HCT116 (cell line): ENCODE results near the gene SPEM1. TPM values are rescaled to one million over a fixed set of nuclear protein-coding genes. Genes with fewer than 3 reads are reported as not detected.

Source experiments
- ATAC-seq: fragments of 200-7000 bp; cut with Tn5 transposase; 2 replicates; pipeline ENCODE4 v1.9.1; 2020; ENCODE audit warnings: mild to moderate bottlenecking, moderate library complexity
- BruUV-seq: library from RNA; stranded (reverse); fragments of 400-500 nt; replicated peaks from 2 replicates; lab custom pipeline; 2021; lab: Mats Ljungman, UMichigan
- CTCF ChIA-PET: fragments of 300-600 bp; sonication (Branson Sonifier 250); formaldehyde crosslinking; loops from one replicate; lab custom pipeline; 2021; ENCODE audit warnings: antibody characterized with exemption; lab: Charles Lee
- POLR2A ChIA-PET: fragments of 300-600, 350-600 bp; sonication (Branson Sonifier 250); formaldehyde crosslinking; loops from one replicate; lab custom pipeline; 2021; ENCODE audit warnings: antibody characterized with exemption; lab: Charles Lee
- RAD21 ChIA-PET, 2 experiments: fragments of 300-600 bp; sonication (Branson Sonifier 250); formaldehyde crosslinking; loops; one replicate each; lab custom pipeline; 2023; ENCODE audit warnings: low total read pairs in 2 of 2; ENCODE audit not compliant: uncharacterized antibody in 2 of 2, unreplicated experiment in 2 of 2, low non-redundant PET in 1 of 2; lab: Charles Lee
- DNase-seq: peaks from one replicate; pipeline ENCODE4 v3.0.0-alpha.2; 2010; ENCODE audit warnings: low read depth, low spot score
- H2AFZ ChIP-seq: fragments of 200-600 bp; shearing (Covaris generic), sonication (generic); 2 replicates; pipeline ENCODE4 v1.6.1; 2017; ENCODE audit warnings: low read depth, mixed run types, mixed read lengths, antibody characterized with exemption, low read length; ENCODE audit not compliant: poor library complexity, severe bottlenecking
- H3K27ac ChIP-seq: 2 replicates; pipeline ENCODE4 v1.5.1; 2012; ENCODE audit warnings: low read depth, low read length
- H3K27me3 ChIP-seq: fragments of 200-600 bp; sonication (generic); 2 replicates; pipeline ENCODE4 v1.6.1; 2016; ENCODE audit warnings: mixed run types, low read length, mixed read lengths; ENCODE audit not compliant: insufficient read depth
- H3K36me3 ChIP-seq, 2 experiments: fragments of 200-500 bp in 1 of 2; fragments of 200-600 bp in 1 of 2; sonication (Bioruptor generic) in 1 of 2; sonication (generic) in 1 of 2; 2 replicates each; pipeline versions ENCODE4 v1.5.1 to v1.6.1; 2014 to 2016; ENCODE audit warnings: low read length in 2 of 2, inconsistent platforms in 1 of 2, mixed read lengths in 1 of 2, mixed run types in 1 of 2; ENCODE audit not compliant: insufficient read depth in 2 of 2, control insufficient read depth in 1 of 2
- H3K4me1 ChIP-seq, 2 experiments: fragments of 200-600 bp in 1 of 2; sonication (generic) in 1 of 2; 2 replicates each; pipeline versions ENCODE4 v1.5.1 to v1.6.1; 2012 to 2017; ENCODE audit warnings: low read length in 2 of 2, inconsistent platforms in 1 of 2, mild to moderate bottlenecking in 1 of 2, mixed read lengths in 1 of 2, mixed run types in 1 of 2, moderate library complexity in 1 of 2; ENCODE audit not compliant: insufficient read depth in 2 of 2, control insufficient read depth in 1 of 2
- H3K4me2 ChIP-seq: fragments of 200-600 bp; sonication (generic); 2 replicates; pipeline ENCODE4 v1.6.1; 2017; ENCODE audit warnings: mixed run types, low read length, mixed read lengths
- H3K4me3 ChIP-seq, 2 experiments: fragments of 200-600 bp in 1 of 2; sonication (generic) in 1 of 2; replicated peaks in 1 of 2; 2 replicates each; pipeline ENCODE4 v1.5.1; 2011 to 2016; ENCODE audit warnings: low read length in 2 of 2, control low read depth in 1 of 2, low read depth in 1 of 2, mild to moderate bottlenecking in 1 of 2, mixed read lengths in 1 of 2, mixed run types in 1 of 2
- H3K79me2 ChIP-seq: fragments of 200-600 bp; sonication (generic); 2 replicates; pipeline ENCODE4 v1.6.1; 2017; ENCODE audit warnings: mild to moderate bottlenecking, mixed run types, low read length, moderate library complexity, mixed read lengths; ENCODE audit not compliant: insufficient read depth
- H3K9ac ChIP-seq: fragments of 200-600 bp; sonication (generic); 2 replicates; pipeline ENCODE4 v1.6.1; 2016; ENCODE audit warnings: low read length, mixed read lengths
- H3K9me2 ChIP-seq: fragments of 200-600 bp; sonication (generic), shearing (Covaris generic); 2 replicates; pipeline ENCODE4 v1.6.1; 2017; ENCODE audit warnings: mixed run types, mild to moderate bottlenecking, moderate library complexity; ENCODE audit not compliant: insufficient read depth
- H3K9me3 ChIP-seq, 2 experiments: fragments of 200-500 bp in 1 of 2; fragments of 200-600 bp in 1 of 2; sonication (Bioruptor generic) in 1 of 2; sonication (generic) in 1 of 2; 2 replicates each; pipeline ENCODE4 v1.6.1; 2014 to 2017; ENCODE audit warnings: low read length in 2 of 2, mixed read lengths in 2 of 2, inconsistent platforms in 1 of 2, low read depth in 1 of 2, mild to moderate bottlenecking in 1 of 2, mixed run types in 1 of 2, moderate library complexity in 1 of 2; ENCODE audit not compliant: control insufficient read depth in 1 of 2, insufficient read depth in 1 of 2
- H4K20me1 ChIP-seq: fragments of 200-600 bp; sonication (generic), shearing (Covaris generic); 2 replicates; pipeline ENCODE4 v1.6.1; 2017; ENCODE audit warnings: mixed run types, mild to moderate bottlenecking, moderate library complexity; ENCODE audit not compliant: insufficient read depth
- CTCF ChIP-seq, 3 experiments: fragments of 200-600 bp in 1 of 3; sonication (generic) in 1 of 3; IDR thresholded peaks in 2 of 3; conservative IDR thresholded peaks in 1 of 3; 2 replicates each; pipeline ENCODE4 v1.5.1; 2012 to 2017; ENCODE audit warnings: low read depth in 2 of 3, low read length in 2 of 3, antibody characterized with exemption in 1 of 3, borderline replicate concordance in 1 of 3, control low read depth in 1 of 3, mild to moderate bottlenecking in 1 of 3, mixed read lengths in 1 of 3, mixed run types in 1 of 3, moderate library complexity in 1 of 3; ENCODE audit not compliant: insufficient read depth in 1 of 3
- EGR1 ChIP-seq: IDR thresholded peaks from 2 replicates; pipeline ENCODE4 v1.6.1; 2012; ENCODE audit warnings: low read depth
- POLR2AphosphoS5 ChIP-seq: IDR thresholded peaks from 2 replicates; pipeline ENCODE4 v1.6.1; 2011; ENCODE audit warnings: mild to moderate bottlenecking, low read depth, low read length, moderate library complexity
- RAD21 ChIP-seq: IDR thresholded peaks from 2 replicates; pipeline ENCODE4 v1.6.1; 2012; ENCODE audit warnings: low read depth, mild to moderate bottlenecking
- SIN3A ChIP-seq: IDR thresholded peaks from 2 replicates; pipeline ENCODE4 v1.6.1; 2012; ENCODE audit warnings: low read depth
- SP1 ChIP-seq: IDR thresholded peaks from 2 replicates; pipeline ENCODE4 v1.6.1; 2012; ENCODE audit warnings: low read depth
- TCF7L2 ChIP-seq: IDR thresholded peaks from 2 replicates; pipeline ENCODE4 v1.7.0; 2011; ENCODE audit warnings: borderline replicate concordance, inconsistent platforms; ENCODE audit not compliant: insufficient read depth, insufficient read length; ENCODE audit errors: extremely low read depth
- ZFX ChIP-seq: fragments of 450-650 bp; IDR thresholded peaks from 2 replicates; pipeline ENCODE4 v1.6.1; 2017
- intact Hi-C: fragments of 100-400 bp; cut with micrococcal nuclease; formaldehyde crosslinking; loops from 2 replicates; pipeline ENCODE4 v1.10.0; 2022
- total RNA-seq: library from RNA; stranded (reverse); gene quantifications from one replicate; pipeline ENCODE4 v1.2.1, GENCODE V29; 2021; ENCODE audit not compliant: unreplicated experiment
- TF ChIP-seq, protein P1 (sequence below): IDR thresholded peaks from 2 replicates; pipeline ENCODE4 v1.6.1; 2012

Gene SPEM1
- total RNA-seq, 1 experiment from 2014 or later = 0.32 TPM

DNA sequence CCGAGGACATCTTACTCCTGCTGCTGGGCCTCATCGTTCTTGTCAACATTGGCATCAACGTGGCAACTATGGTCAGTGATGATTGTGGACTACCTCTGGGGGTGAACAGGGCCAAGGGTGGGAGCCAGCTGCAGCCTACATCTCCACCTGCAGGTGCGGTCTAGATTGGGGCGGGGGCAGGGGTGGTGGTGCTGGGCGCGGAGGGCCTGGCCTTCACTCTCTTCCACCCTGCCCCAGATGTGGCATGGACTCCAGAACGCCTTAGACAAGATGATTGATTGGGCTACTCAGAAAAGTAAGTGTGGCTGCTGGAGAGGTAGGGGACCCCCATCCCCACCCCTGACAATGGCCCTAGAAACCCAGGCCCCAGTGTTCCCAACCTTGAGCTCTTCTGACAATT, 5.6 kb downstream of the SPEM1 start:
- Histone ChIP-seq H3K4me3 (no peak overlapping the region), H3K36me3 (no peaks in the 10 kb centered on the region), H3K9me2 (no peaks in the 10 kb centered on the region), H3K79me2 (no peaks in the 10 kb centered on the region), H3K27ac (no peak overlapping the region), H3K27me3 (no peaks in the 10 kb centered on the region), H2AFZ (no peak overlapping the region), H3K9ac (no peak overlapping the region), H3K4me1 (no peaks in the 10 kb centered on the region), H3K9me3 (no peaks in the 10 kb centered on the region), H3K4me2 (no peak overlapping the region), H4K20me1 (no peaks in the 10 kb centered on the region)
- intact Hi-C loops = no loop called here
- BruUV-seq = no TSS peak
- RAD21 ChIA-PET = no interaction called here
- TF ChIP-seq, protein P1, sequence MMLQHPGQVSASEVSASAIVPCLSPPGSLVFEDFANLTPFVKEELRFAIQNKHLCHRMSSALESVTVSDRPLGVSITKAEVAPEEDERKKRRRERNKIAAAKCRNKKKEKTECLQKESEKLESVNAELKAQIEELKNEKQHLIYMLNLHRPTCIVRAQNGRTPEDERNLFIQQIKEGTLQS = no peak
- no peak for TF ChIP-seq CTCF (IDR thresholded peaks at IDR 0.05 in 2 of 3, conservative IDR thresholded peaks at IDR 0.05 in 1 of 3; ENCODE audit: borderline replicate concordance in 1 of 3, insufficient read depth in 1 of 3, low read depth in 2 of 3, low read length in 2 of 3)
- no peak for TF ChIP-seq POLR2AphosphoS5
- TF ChIP-seq RAD21 = no peak
- DNase-seq (no peak), ATAC-seq (no peak)
- POLR2A ChIA-PET = interaction anchor here (1.0 kb wide), 1 partner anchor 11 kb away, joined by 4 read pairs; no protein-coding TSS in a partner anchor
- CTCF ChIA-PET = no interaction called here

GRCh38 chr17:7426203-7426863, 6.2 kb downstream of the SPEM1 start:
- H3K79me2 ChIP-seq = no peaks in the 10 kb centered on the region
- H3K9me2 ChIP-seq = no peaks in the 10 kb centered on the region
- H3K36me3 ChIP-seq = no peaks in the 10 kb centered on the region
- CTCF ChIA-PET = no interaction called here
- H2AFZ ChIP-seq = no peak overlapping the region
- H3K9ac ChIP-seq = no peak overlapping the region
- no peak for DNase-seq
- intact Hi-C loops = no loop called here
- POLR2A ChIA-PET = no interaction called here
- TF ChIP-seq EGR1 (no peak), SP1 (no peak), TCF7L2 (no peak), POLR2AphosphoS5 (no peak), SIN3A (no peak), ZFX (no peak)
- BruUV-seq = no TSS peak
- H3K4me2 ChIP-seq = no peak overlapping the region
- RAD21 ChIA-PET = no interaction called here
- H4K20me1 ChIP-seq = no peaks in the 10 kb centered on the region
- no peak for ATAC-seq
- no peaks in the 10 kb centered on the region for H3K27me3 ChIP-seq
- no peak overlapping the region for H3K4me3 ChIP-seq
- no peak overlapping the region for H3K27ac ChIP-seq
- H3K9me3 ChIP-seq = no peaks in the 10 kb centered on the region
- H3K4me1 ChIP-seq = no peaks in the 10 kb centered on the region
